Colonic mucosa (tissue), 4 donors: ENCODE data around the gene ROPN1. TPM values are rescaled to one million over a fixed set of nuclear protein-coding genes. Genes with fewer than 3 reads are reported as not detected.

Source experiments
- DNase-seq: peaks from one replicate; pipeline ENCODE4 v3.0.0-alpha.2; 2020
- H3K27ac ChIP-seq: fragments of 200-600 bp; one replicate; pipeline ENCODE4 v1.8.0; 2021
- H3K27me3 ChIP-seq: fragments of 200-600 bp; one replicate; pipeline ENCODE4 v1.8.0; 2021
- H3K36me3 ChIP-seq: fragments of 200-600 bp; one replicate; pipeline ENCODE4 v1.8.0; 2021
- H3K4me1 ChIP-seq: fragments of 200-600 bp; one replicate; pipeline ENCODE4 v1.8.0; 2021; ENCODE audit warnings: mild to moderate bottlenecking
- H3K4me3 ChIP-seq: fragments of 200-600 bp; one replicate; pipeline ENCODE4 v1.8.0; 2021
- H3K9ac ChIP-seq, 2 donors: one replicate each; pipeline ENCODE4 v1.7.0; 2013; ENCODE audit warnings: control low read depth in 2 of 2, low read depth in 2 of 2, low read length in 2 of 2
- H3K9me3 ChIP-seq: fragments of 200-600 bp; one replicate; pipeline ENCODE4 v1.8.0; 2021
- CTCF ChIP-seq: fragments of 200-600 bp; IDR thresholded peaks from one replicate; pipeline ENCODE4 v1.8.0; 2022; ENCODE audit warnings: antibody characterized with exemption, mild to moderate bottlenecking
- intact Hi-C: fragments of 100-400 bp; cut with DNase I; formaldehyde crosslinking; loops from one replicate; pipeline ENCODE4 v1.14.1; 2022
- total RNA-seq, 2 donors: library from RNA; stranded (reverse); fragmentation: NEBNext Ultra II Directional in 1 of 2; extraction: Animal tissue kit (Norgen Biotek cat#: 25700) in 1 of 2; gene quantifications; one replicate each; pipeline ENCODE4 v1.2.1, GENCODE V29; 2021
- donor health status: healthy.
- donor health status: DM: no; HTN: no; CAD: no.
- donor health status: DM: no; HTN: no; CAD: no.

The ROPN1 gene
- total RNA-seq, 2 donors from 2014 or later, result 0.66 to 1.1 TPM

GRCh38 chr3:123936400-123936799, 55.5 kb downstream of the ROPN1 start:
- no peak for DNase-seq
- Histone ChIP-seq H3K9ac (no peak overlapping the region), H3K9me3 (no peaks in the 10 kb centered on the region), H3K27me3 (no peaks in the 10 kb centered on the region), H3K36me3 (no peaks in the 10 kb centered on the region), H3K4me3 (no peak overlapping the region), H3K4me1 (no peaks in the 10 kb centered on the region), H3K27ac (no peak overlapping the region)
- no peak for TF ChIP-seq CTCF
- intact Hi-C loops, result no loop called here

DNA sequence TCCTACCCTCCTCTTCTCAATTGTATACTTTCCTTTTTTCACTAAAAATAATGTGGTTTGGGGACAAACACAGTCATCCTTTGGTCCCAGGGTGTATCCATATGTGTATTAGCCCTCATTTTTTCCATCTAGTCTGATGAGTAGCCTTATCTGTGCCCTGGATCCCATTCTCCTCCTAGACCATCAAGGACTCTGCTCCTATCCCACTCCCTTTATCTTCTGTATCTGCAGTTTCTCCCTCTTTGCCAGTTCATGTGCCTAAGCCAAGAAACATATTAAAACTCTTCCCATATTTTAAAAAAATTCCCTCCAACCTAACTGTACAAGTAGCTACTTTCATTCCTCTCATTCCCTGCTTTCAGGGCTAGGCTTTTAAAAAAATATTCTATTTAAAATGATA, 56.1 kb downstream of the ROPN1 start:
- Histone ChIP-seq H3K27me3 (no peaks in the 10 kb centered on the region), H3K36me3 (no peaks in the 10 kb centered on the region), H3K4me3 (no peak overlapping the region), H3K27ac (no peak overlapping the region), H3K9me3 (no peaks in the 10 kb centered on the region), H3K9ac (no peak overlapping the region), H3K4me1 (no peaks in the 10 kb centered on the region)
- no peak for DNase-seq
- intact Hi-C loops, result no loop called here
- no peak for TF ChIP-seq CTCF

GRCh38 chr3:123934250-123934649, 57.7 kb downstream of the ROPN1 start:
- no peaks in the 10 kb centered on the region for H3K4me1 ChIP-seq
- intact Hi-C loops, result no loop called here
- no peak for DNase-seq
- no peaks in the 10 kb centered on the region for H3K9me3 ChIP-seq
- no peak overlapping the region for H3K4me3 ChIP-seq
- no peak overlapping the region for H3K27ac ChIP-seq
- H3K27me3 ChIP-seq, result no peaks in the 10 kb centered on the region
- H3K36me3 ChIP-seq, result no peaks in the 10 kb centered on the region
- no peak overlapping the region for H3K9ac ChIP-seq
- TF ChIP-seq CTCF, result no peak

DNA sequence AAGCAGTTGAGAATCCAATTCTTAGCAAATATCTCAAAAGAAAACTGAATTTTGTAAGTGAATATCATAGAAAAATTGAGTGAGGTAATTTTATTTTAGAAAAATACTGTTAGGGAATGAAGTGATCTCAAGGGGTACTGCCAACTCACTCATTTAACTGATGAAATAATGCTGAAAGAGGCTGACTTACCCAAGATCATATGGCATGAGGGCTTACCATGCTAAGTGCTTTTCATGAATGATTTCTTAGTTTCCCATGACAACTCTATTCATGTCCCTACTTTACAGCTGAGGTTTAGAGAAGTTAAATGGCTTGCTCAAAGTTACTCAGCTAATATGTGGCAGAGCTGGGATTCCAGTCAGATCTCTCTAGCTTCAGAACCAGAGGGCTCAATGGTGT, 61.5 kb downstream of the ROPN1 start:
- Histone ChIP-seq H3K9me3 (no peaks in the 10 kb centered on the region), H3K4me1 (no peaks in the 10 kb centered on the region), H3K36me3 (no peaks in the 10 kb centered on the region), H3K9ac (no peak overlapping the region), H3K27me3 (no peaks in the 10 kb centered on the region), H3K27ac (no peak overlapping the region), H3K4me3 (no peak overlapping the region)
- no peak for DNase-seq
- intact Hi-C loops, result no loop called here
- TF ChIP-seq CTCF, result no peak

DNA sequence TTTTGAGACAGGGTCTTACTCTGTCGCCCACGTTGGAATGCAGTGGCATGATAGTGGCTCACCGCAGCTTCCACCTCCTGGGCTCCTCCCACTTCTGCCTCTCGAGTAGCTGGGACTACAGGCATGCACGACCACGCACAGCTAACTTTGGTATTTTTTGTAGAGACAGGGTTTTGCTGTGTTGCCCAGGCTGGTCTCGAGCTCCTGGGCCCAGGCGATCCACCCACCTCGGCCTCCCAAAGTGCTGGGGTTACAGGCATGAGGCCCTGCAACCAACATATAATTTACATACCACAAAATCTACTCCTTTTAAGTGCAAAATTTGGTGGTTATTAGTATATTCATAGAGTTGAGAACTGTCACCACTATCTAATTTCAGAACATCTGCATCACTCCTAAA, 62.6 kb downstream of the ROPN1 start:
- no peaks in the 10 kb centered on the region for H3K36me3 ChIP-seq
- intact Hi-C loops, result no loop called here
- DNase-seq, result no peak
- H3K4me3 ChIP-seq, result no peak overlapping the region
- no peaks in the 10 kb centered on the region for H3K4me1 ChIP-seq
- no peaks in the 10 kb centered on the region for H3K27me3 ChIP-seq
- no peaks in the 10 kb centered on the region for H3K9me3 ChIP-seq
- no peak overlapping the region for H3K9ac ChIP-seq
- no peak overlapping the region for H3K27ac ChIP-seq
- TF ChIP-seq CTCF, result no peak

GRCh38 chr3:123926396-123926795, 65.5 kb downstream of the ROPN1 start:
- no peaks in the 10 kb centered on the region for H3K36me3 ChIP-seq
- no peak overlapping the region for H3K27ac ChIP-seq
- no peak for TF ChIP-seq CTCF
- no peak for DNase-seq
- no peak overlapping the region for H3K9ac ChIP-seq
- no peak overlapping the region for H3K4me3 ChIP-seq
- H3K4me1 ChIP-seq, result no peaks in the 10 kb centered on the region
- intact Hi-C loops, result no loop called here
- H3K9me3 ChIP-seq, result no peaks in the 10 kb centered on the region
- H3K27me3 ChIP-seq, result no peaks in the 10 kb centered on the region
